Erythroblast (primary cell): ENCODE measurements around the gene IGFBP4.

Experiments
- GATA1 ChIP-seq: IDR thresholded peaks from 2 replicates; pipeline ENCODE4 v1.6.1; 2011; ENCODE audit warnings: low read depth, mild to moderate bottlenecking, control low read depth, low read length, moderate library complexity
- POLR2A ChIP-seq: IDR thresholded peaks from 2 replicates; pipeline ENCODE4 v1.6.1; 2011; ENCODE audit warnings: mild to moderate bottlenecking, low read length

GRCh38 chr17:40462343-40463121, 19.3 kb downstream of the IGFBP4 start:
- TF ChIP-seq POLR2A (no peak), GATA1 (no peak)
